GM23338 (cell line): ENCODE data around the gene BAG2. TPM values are rescaled to one million over a fixed set of nuclear protein-coding genes. Genes with fewer than 3 reads are reported as not detected.

Experiments
- ATAC-seq: fragments of 200-7000 bp; cut with Tn5 transposase; 3 replicates; pipeline ENCODE4 v1.9.1; 2020
- DNase-seq: peaks from one replicate; pipeline ENCODE4 v3.0.0-alpha.2; 2015; ENCODE audit warnings: low spot score
- H2AFZ ChIP-seq: fragments of 200-600 bp; sonication (generic); 2 replicates; pipeline ENCODE4 v1.8.0; 2016; ENCODE audit warnings: antibody characterized with exemption, mild to moderate bottlenecking, moderate library complexity
- H3F3A ChIP-seq: fragments of 200-600 bp; sonication (generic); replicated peaks from 2 replicates; pipeline ENCODE4 v1.8.0; 2017; ENCODE audit warnings: antibody characterized with exemption, mixed run types, low read depth
- H3K27ac ChIP-seq: fragments of 200-600 bp; sonication (generic); 2 replicates; pipeline ENCODE4 v1.6.1; 2016; ENCODE audit warnings: low read depth
- H3K27me3 ChIP-seq: fragments of 200-600 bp; sonication (generic); 2 replicates; pipeline ENCODE4 v1.8.0; 2016; ENCODE audit warnings: mild to moderate bottlenecking, mixed run types, moderate library complexity; ENCODE audit not compliant: insufficient read depth
- H3K36me3 ChIP-seq: fragments of 200-600 bp; sonication (generic); 2 replicates; pipeline ENCODE4 v1.8.0; 2016; ENCODE audit warnings: mild to moderate bottlenecking; ENCODE audit not compliant: insufficient read depth
- H3K4me1 ChIP-seq: fragments of 200-600 bp; sonication (generic); 2 replicates; pipeline ENCODE4 v1.8.0; 2016; ENCODE audit warnings: mild to moderate bottlenecking, moderate library complexity; ENCODE audit not compliant: insufficient read depth
- H3K4me2 ChIP-seq: fragments of 200-600 bp; sonication (generic); 2 replicates; pipeline ENCODE4 v1.7.1; 2017; ENCODE audit warnings: mixed run types
- H3K4me3 ChIP-seq: fragments of 200-600 bp; sonication (generic); 2 replicates; pipeline ENCODE4 v1.6.1; 2016; ENCODE audit warnings: mixed run types
- H3K79me2 ChIP-seq: fragments of 200-600 bp; sonication (generic); replicated peaks from 2 replicates; pipeline ENCODE4 v1.8.0; 2017; ENCODE audit warnings: mild to moderate bottlenecking; ENCODE audit not compliant: insufficient read depth
- H3K9me2 ChIP-seq: fragments of 200-600 bp; sonication (generic); 2 replicates; pipeline ENCODE4 v1.8.0; 2017; ENCODE audit not compliant: insufficient read depth
- H4K20me1 ChIP-seq: fragments of 200-600 bp; sonication (generic); replicated peaks from 2 replicates; pipeline ENCODE4 v1.8.0; 2017; ENCODE audit warnings: mild to moderate bottlenecking; ENCODE audit not compliant: insufficient read depth
- H3K27ac Mint-ChIP-seq: 2 replicates; pipeline ENCODE4 v1.8.0; 2020; ENCODE audit warnings: inconsistent platforms, mild to moderate bottlenecking, moderate library complexity, mixed read lengths
- H3K27me3 Mint-ChIP-seq: 3 replicates; pipeline ENCODE4 v1.8.0; 2022; ENCODE audit warnings: low read depth, mild to moderate bottlenecking, moderate library complexity, mixed read lengths, inconsistent platforms; ENCODE audit not compliant: insufficient read depth, poor library complexity
- H3K36me3 Mint-ChIP-seq: 3 replicates; pipeline ENCODE4 v1.8.0; 2021; ENCODE audit warnings: low read depth, mild to moderate bottlenecking, inconsistent platforms, moderate library complexity, mixed read lengths
- H3K4me1 Mint-ChIP-seq: 3 replicates; pipeline ENCODE4 v1.8.0; 2020; ENCODE audit warnings: mild to moderate bottlenecking, inconsistent platforms, mixed read lengths
- H3K4me3 Mint-ChIP-seq: 3 replicates; pipeline ENCODE4 v1.8.0; 2021; ENCODE audit warnings: moderate library complexity, mild to moderate bottlenecking, inconsistent platforms, mixed read lengths
- H3K9me3 Mint-ChIP-seq: 3 replicates; pipeline ENCODE4 v1.8.0; 2020; ENCODE audit warnings: moderate library complexity, mild to moderate bottlenecking, inconsistent platforms, mixed read lengths
- CTCF ChIP-seq, 2 experiments: fragments of 200-600 bp in 1 of 2; sonication (generic) in 1 of 2; conservative IDR thresholded peaks; 2 replicates each; pipeline versions ENCODE4 v1.5.1 to v1.6.1; 2016 to 2017; ENCODE audit warnings: antibody characterized with exemption in 2 of 2, low read depth in 2 of 2, mild to moderate bottlenecking in 2 of 2, moderate library complexity in 1 of 2
- ETS1 ChIP-seq: IDR thresholded peaks from 2 replicates; pipeline ENCODE4 v1.6.1; 2016; ENCODE audit warnings: antibody characterized with exemption
- EZH2 ChIP-seq: fragments of 200-600 bp; sonication (generic); IDR thresholded peaks from one replicate; pipeline ENCODE4 v1.8.0; 2017; ENCODE audit warnings: antibody characterized with exemption, mild to moderate bottlenecking, low read depth; ENCODE audit not compliant: unreplicated experiment
- EZH2phosphoT487 ChIP-seq: fragments of 200-600 bp; sonication (generic); IDR thresholded peaks from one replicate; pipeline ENCODE4 v1.8.1; 2018; ENCODE audit warnings: antibody characterized with exemption; ENCODE audit not compliant: unreplicated experiment
- NANOG ChIP-seq: IDR thresholded peaks from 2 replicates; pipeline ENCODE4 v1.6.1; 2016; ENCODE audit warnings: antibody characterized with exemption, borderline replicate concordance
- REST ChIP-seq: IDR thresholded peaks from one replicate; pipeline ENCODE4 v1.6.1; 2018; ENCODE audit warnings: antibody characterized with exemption; ENCODE audit not compliant: unreplicated experiment
- STAT1 ChIP-seq: IDR thresholded peaks from one replicate; pipeline ENCODE4 v1.6.1; 2016; ENCODE audit warnings: antibody characterized with exemption; ENCODE audit not compliant: unreplicated experiment
- ZNF114 ChIP-seq: fragments of 250-450 bp; sonication (Bioruptor Pico); IDR thresholded peaks from 2 replicates; pipeline ENCODE4 v1.5.0; 2020; ENCODE audit warnings: mild to moderate bottlenecking, moderate library complexity
- ZNF462 ChIP-seq: fragments of 250-450 bp; sonication (Bioruptor Pico); IDR thresholded peaks from 2 replicates; pipeline ENCODE4 v1.5.0; 2020; ENCODE audit warnings: mild to moderate bottlenecking, moderate library complexity
- polyA plus RNA-seq: library from polyadenylated mRNA; unstranded; fragments of >200 nt; fragmentation: Nextera tagmentation; extraction: Ambion mirVana; gene quantifications from 2 replicates; pipeline ENCODE4 v1.2.1, GENCODE V29; 2016
- total RNA-seq: library from RNA; depleted of rRNA; stranded (reverse); fragments of >200 nt; shearing (Covaris generic); gene quantifications from 2 replicates; pipeline ENCODE4 v1.2.3, GENCODE V29; 2014

Gene BAG2
- total and polyA plus RNA-seq, 2 experiments from 2014 or later = 8.5 to 9.5 TPM

- H3K4me1 Mint-ChIP-seq = no peaks in the 10 kb centered on the region
- no peak for DNase-seq
- Histone ChIP-seq H3K9me2 (no peaks in the 10 kb centered on the region), H3K27ac (no peak overlapping the region), H4K20me1 (0 out of 2 replicates have a peak, but pooled peaks cover 2% of the 10 kb centered on the region), H3K4me3 (no peak overlapping the region), H3F3A (no peaks in the 10 kb centered on the region), H3K4me2 (no peak overlapping the region), H3K36me3 (no peaks in the 10 kb centered on the region), H3K4me1 (no peaks in the 10 kb centered on the region), H3K79me2 (peaks cover 22% of the 10 kb centered on the region), H3K27me3 (no peaks in the 10 kb centered on the region), H2AFZ (no peak overlapping the region)
- H3K27ac Mint-ChIP-seq = no peak overlapping the region
- no peak overlapping the region for H3K4me3 Mint-ChIP-seq
- ATAC-seq = no peak
- TF ChIP-seq STAT1 (no peak), ETS1 (no peak), NANOG (no peak), EZH2phosphoT487 (no peak), EZH2 (no peak), CTCF (conservative IDR thresholded peaks at IDR 0.05; ENCODE audit: low read depth in 2 of 2) (no peak), REST (no peak), ZNF462 (CRISPR knock-in tag) (no peak), ZNF114 (CRISPR knock-in tag) (no peak)
- no peaks in the 10 kb centered on the region for H3K9me3 Mint-ChIP-seq
- peaks cover 18% of the 10 kb centered on the region for H3K36me3 Mint-ChIP-seq
- H3K27me3 Mint-ChIP-seq = no peaks in the 10 kb centered on the region
These were observed 49.0 kb upstream of the BAG2 start for GRCh38 chr6:57123111-57123510.
